HG03175 (cell line): Measurements from ENCODE around the gene HNRNPM.
"Not testable (repeated sequence)": the region's sequence is repeated elsewhere in the genome, so short reads cannot be mapped to it uniquely, and the experiment has no call there.

ENCODE experiments used
- ATAC-seq: cut with Tn5 transposase; IDR thresholded peaks from one replicate; pipeline ENCODE4 v1.9.1; 2021; ENCODE audit warnings: mild to moderate bottlenecking, moderate library complexity; ENCODE audit not compliant: unreplicated experiment

HNRNPM gene

DNA sequence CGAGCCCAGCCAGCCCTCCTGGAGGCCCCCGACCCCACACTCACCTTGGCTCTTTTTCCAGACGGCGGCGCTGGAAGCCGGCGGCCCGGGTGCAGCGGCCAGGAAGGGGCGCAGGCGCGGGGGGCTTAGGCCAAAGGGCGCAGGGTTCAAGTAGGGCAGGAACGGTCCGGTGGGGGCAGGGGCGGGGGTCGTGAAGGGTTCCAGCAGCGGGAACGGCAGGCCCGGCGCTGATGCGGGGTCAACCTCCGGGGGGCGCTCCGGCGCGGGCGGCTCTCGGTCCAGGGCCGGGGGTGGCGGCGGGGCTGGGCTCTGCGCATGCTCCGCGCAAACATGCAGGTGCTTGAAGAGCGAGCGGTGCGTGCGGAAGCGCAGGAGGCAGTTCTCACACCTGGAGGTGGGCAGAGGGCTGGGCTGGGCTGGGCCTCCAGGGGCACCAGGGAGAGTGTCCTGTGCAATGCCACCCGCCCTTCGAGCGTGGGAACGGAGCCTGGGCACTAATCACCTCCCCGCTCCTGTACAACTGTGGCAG lies 66.9 kb downstream of the HNRNPM start:
- no peak for ATAC-seq

DNA sequence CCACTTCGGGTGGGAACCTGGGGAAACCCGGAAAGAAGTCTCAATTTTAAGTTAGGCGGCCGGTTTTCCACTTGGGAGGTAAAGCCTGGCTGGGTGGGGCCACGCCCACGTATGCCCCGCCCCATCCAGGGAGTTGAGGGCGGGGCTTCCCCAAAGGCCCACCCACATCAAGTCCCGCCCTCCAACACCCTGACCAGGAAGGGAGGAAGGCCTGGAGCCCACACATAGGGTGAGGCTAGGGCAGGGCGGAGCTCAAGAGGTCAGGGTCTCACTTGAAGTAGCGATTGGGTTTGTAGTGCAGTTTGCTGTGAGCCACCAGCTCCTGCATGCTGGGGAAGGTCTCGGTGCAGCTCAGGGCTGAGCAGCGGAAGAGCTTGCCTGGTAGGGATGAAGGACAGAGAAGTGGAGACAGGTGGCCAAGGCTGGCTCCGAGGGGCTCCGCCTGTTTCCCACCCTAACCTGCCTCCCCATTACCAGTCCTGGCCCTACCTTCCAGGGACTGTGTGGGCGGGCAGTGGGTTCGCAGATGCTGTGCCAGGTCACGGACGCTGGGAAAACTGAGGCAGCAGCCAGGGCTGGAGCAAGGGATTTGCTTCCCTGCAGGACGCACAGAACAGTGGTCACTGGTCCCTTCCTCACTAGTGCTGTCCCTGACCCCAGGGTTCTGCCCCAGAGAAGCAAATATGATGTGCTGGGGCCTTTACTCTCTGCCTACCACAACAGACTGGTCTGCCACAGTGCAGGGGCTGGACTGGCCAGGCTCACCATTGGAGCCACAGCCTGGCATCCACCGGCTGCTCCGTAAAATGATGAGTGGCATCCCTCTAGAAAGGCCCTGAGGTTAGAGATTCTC lies 67.6 kb downstream of the HNRNPM start:
- ATAC-seq, result no peak

DNA sequence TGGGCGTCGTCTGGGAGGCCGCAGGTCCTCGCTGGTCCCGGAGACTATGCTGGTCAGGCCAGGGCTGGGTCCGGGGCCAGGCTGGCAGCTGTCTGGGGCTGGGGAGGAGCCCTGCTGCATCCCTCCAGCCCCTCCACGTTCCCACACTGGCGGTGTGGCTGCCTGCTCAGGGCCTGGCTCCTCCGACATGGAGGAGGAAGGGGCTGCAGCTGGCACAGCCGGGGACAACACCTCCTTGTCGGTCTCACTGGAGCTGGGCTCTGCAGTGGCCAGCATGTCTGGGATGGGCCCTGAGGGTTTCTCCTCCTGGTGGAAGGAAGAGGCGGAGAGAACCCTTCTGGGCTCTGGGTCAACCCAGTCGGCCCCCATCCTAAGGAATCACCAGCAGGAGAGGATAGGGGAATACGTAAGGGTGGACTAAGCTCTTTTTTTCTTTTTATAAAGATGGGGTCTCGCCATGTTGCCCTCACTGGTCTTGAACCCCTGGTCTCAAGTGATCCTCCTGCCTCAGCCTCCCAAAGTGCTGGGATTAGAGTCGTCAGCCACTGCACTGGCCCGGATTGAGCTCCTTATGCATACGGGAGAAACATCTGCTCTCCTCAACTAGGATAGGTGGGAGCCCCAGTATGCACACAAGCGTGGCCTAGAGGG lies 68.4 kb downstream of the HNRNPM start:
- no peak for ATAC-seq

DNA sequence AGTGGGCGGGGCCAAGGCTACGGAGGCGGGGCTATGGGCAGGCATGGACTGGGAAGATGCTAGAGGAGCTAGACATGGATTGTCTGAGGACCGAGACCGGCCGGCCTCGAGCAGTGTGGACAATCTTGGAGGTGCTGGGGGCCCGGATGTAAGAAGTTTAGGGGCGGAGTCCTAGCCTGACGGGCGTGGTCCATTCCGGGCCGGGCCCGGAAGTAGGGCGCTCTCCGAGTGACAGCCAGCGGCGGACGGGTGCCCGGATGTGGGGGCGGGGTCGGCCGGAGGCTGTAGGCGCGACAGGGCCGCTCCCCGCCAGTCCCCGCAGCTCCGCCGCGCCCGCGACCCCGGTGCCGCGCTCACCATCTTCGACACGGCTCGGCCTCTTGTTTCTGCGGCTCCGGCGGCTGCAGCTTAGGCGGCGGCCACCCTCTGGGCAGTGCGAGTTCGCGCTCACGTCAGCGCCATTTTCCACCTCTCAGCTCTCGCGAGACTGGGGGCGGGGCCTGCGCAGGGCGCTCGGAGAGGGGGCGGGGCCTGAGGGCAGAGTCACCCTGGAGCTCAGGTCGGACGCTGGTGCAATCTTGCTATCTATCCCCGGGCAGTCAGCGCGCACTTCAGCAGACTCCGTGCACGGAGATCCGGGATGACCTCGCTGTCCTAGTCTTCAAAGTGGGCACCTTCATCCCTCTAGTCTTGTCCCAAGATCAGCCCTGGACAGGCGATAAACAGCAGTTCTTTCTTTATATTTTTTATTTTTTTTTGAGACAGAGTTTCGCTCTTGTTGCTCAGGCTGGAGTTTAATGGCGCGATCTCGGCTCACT lies 69.1 kb downstream of the HNRNPM start, which contains the start of gene ZNF414:
ZNF414 (minus strand) TSS at position 481 of the 818 bp plus-strand sequence; CDS start at position 360, 121 bp downstream.
- ATAC-seq, result peak; percentile 93

DNA sequence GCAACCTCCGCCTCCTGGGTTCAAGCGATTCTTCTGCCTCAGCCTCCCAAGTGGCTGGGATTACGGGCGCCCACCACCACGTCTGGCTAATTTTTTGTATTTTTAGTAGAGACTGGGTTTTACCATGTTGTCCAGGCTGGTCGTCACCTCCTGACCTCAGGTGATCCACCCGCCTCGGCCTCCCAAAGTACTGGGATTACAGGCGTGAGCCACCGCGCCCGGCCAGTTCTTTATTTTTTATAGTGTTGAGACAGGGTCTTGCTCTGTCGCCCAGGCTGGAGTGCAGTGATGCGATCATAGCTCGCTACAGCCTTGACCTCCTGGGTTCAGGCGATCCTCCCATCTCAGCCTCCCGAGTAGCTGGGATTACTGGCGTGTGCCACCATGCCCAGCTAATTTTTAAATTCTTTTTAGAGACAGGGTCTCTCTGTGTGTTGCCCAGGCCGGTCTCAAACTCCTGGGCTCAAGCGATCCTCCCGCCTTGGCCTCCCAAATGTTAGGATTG lies 69.8 kb downstream of the HNRNPM start:
- not testable (repeated sequence) for ATAC-seq

DNA sequence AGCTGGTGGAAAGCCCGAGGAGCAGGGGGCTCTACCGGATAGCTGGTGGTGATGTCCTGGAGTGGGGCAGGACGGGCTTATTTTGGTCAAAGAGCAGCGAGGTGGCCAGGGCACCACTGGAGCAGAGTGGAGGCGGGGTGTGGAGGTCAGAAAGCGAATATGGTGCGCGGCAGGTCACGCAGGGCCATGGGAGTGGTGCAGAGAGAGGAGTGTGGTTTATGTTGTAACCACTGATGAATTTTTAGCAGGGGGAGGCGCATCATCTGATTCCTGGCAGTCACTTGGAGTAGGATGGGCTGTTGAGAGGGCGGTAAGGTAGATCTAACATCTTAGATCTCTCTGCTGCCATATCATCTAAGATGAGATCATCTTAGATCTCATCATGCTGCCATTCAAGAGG lies 70.5 kb downstream of the HNRNPM start:
- ATAC-seq, result no peak

DNA sequence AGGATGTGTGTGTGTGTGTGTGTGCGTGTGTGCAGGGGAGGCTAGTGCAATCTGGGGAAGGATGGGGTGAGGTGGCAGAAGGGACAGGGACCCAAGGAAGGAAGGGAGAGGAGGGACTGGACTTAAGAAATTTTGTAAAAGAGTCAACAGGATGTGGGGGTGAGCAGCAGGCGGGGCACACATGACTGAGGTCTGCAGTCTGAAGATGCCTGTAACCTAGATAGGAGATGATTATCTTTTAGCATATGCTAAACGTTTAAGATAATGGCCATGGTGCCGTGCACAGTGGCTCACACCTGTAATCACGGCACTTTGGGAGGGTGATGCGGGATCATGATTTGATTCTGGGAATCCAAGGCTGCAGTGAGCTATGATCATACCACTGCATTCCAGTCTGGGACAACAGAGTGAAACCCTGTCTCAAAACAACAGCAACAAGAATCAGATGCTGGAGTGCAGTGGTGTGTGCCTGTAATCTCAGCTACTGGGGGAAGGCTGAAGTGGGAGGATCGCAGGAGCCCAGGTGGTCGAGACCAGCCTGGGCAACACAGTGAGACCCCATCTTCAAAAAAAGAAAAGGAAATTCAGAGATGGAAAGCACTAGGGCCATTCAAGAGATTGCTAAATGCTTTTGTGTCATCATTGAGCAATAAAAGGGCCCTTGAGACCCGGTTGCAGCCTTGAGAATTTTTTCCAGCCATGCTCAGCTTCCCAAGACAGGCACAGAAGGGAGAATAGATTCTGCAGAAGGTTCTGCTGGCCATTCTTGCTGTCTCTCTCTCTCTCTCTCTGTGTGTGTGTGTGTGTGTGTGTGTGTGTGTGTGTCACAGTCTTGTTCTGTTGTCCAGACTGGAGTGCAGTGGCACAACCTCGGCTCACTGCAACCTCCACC lies 73.0 kb downstream of the HNRNPM start:
- ATAC-seq, result no peak

DNA sequence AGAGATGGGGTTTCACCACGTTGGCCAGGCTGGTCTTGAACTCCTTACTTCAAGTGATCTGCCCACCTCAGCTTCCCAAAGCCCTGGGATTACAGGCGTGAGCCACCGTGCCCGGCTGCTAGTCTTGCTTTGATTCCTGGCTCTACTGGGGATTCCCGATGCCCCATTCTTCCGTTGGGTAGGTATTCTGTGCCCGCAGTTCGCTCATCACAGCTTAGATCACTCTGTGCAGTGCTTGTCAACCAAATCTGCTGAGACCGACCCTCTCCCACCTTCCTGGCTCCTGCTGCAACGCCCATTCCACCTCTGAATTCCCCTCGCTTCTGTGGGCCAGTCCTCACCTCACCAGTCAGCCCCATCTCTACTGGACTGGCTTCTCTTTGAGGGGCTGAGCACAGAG lies 73.8 kb downstream of the HNRNPM start:
- no peak for ATAC-seq

DNA sequence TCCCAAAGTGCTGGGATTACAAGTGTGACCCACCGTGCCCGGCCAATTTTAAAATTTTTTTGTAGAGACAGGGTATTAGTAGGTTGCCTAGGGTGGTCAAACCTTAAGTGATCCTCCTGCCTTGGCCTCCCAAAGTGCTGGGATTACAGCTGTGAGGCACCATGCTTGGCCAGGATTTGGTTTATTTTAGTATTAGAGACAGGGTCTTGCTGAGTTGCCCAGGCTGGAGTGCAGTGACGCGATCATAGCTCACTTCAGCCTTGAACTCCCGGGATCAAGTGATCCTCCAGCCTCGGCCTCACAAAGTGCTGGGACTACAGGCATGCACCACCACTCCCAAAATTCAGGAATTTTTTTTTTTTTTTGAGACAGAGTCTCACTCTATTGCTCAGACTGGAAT lies 74.6 kb downstream of the HNRNPM start:
- ATAC-seq, result no peak

DNA sequence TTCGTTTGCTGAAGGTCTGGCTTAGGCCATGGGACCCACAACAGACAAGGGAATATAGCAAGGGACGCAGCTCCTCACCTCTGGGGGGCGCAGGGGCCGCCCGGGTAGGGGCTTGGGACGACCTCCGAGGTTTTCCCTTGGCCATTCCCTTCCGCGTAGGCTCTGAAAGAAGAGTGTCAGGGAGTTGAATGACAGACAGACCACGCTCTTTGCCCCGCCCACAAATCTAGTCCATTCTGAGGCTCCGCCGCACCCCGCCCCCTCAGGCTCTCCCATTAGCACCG lies 80.6 kb downstream of the HNRNPM start:
- no peak for ATAC-seq

DNA sequence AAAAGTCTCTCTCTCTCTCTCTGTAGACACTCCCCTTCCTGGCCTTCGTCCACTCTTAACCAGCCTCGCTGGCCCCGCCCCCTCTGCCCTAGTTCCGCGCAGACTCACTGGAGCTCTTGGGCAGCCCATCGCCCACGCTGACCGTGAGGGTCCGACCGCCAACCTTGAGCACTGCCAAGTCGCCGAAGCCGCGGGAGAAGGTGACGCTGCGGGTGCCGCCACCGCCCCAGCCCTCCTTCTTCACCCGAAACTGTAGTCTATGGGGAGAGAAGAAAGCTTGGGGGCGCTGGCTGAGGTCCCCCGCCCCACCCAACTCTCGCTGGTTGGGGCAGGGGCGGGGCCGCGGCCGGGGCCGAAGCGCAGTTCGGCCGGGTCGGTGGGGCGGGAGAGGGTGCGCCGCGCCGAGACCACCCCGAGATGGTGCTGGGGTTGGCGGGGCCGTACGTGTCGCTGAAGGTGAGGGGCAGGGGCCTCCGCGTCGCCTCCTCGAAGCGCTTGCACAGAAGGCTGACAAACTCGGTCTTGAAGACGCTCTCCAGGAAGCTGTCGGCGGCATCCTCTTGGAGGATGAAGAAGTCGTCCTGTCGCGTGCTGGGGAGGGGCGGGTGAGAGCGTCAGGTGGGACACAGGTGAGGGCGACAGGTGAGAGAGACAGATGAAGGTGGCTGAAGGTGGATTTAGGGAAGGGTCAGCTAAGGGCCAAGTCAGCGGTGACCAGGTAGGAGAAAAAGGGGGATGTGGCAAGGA lies 81.7 kb downstream of the HNRNPM start:
- no peak for ATAC-seq

DNA sequence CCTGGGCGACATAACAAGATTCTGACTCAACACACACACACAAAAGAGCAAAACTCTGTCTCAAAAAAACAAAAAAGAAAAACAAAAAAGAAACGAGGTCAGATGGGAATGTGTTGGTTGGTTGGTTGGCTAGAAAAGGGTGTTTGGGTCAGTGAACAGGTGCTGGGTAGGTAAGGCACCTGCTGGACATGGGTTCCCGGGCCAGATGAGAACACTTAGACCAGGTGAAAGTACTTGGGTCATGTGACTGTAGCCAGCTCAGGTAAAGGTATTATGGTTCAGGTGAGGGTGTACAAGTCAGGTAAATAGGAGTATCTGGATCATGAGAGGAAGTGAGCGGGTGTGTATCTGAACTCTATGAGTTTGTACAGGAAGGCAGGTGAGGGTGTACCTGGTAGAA lies 83.7 kb downstream of the HNRNPM start:
- no peak for ATAC-seq

DNA sequence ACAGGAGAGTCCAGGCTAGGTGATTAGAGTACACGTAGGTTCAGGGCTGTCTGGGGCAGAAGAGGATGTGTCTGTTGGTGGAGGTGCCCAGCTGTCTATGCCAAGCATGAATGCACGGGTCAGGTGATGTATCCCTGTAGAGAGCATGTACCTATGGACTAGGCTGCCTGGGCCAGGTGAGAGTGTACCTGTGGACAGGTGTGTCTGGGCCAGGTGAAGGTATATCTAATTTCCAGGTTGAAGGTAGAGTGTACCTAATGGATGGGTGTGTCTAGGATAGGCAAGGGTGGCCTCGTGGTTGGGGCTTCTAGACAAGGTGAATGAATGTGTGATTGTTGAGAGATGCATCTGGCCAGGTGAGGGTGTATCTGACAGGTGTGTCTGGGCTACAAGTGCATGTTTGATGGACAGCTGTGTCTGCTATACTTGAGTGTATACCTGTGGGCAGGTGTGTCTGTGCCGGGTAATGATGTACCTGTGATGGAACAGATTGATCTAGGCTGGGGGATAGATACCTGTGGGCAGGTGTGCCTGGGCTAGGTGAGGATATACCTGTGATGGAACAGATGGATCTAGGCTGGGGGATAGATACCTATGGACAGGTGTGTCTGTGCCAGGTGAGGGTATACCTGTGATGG lies 84.7 kb downstream of the HNRNPM start:
- no peak for ATAC-seq

DNA sequence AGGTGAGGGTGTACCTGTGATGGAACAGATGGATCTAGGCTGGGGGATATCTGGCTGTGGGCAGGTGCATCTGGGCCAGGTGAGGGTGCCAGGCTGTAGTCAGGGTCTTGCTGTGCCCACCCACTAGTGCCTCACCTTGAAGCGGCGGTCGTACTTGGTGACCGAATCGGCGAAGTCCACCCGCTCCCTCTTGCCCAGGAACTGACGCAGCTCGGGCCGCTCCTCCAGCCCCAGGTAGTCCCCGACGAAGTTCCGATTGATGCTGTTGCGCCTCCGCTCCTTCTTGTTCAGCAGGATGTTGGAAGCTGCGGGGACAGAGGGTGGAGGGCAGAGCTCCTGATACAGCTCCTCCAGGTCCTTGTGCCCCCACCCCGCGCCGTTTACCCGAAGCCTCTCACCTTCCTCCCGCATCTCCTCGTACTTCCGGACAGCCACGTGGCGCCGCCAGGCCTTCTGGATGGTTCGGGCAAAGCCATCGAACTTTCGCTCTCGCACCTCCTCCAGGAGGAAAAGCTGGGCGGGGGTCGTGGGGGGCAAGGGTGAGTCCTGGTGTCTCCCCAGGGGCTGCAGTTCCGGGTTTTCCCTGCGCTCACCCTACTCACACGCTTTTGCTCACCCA lies 85.4 kb downstream of the HNRNPM start:
- ATAC-seq, result no peak

DNA sequence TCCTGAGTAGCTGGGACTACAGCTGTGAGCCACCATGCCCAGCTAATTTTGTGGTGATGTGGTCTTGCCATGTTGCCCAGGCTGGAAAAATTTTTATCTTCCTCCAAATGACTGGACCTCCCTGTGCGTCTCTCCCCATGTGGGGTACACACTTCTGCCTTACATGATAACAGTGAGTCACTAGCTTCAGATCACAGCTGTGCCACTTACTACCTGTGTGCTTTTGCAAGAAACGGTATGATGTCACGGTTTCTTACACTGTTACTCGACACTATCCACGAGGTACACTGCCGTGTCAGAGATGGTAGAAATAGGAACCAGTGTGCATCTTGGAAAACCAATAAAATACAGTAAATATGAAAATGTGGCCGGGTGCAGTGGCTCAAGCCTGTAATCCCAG lies 86.7 kb downstream of the HNRNPM start:
- ATAC-seq, result no peak

DNA sequence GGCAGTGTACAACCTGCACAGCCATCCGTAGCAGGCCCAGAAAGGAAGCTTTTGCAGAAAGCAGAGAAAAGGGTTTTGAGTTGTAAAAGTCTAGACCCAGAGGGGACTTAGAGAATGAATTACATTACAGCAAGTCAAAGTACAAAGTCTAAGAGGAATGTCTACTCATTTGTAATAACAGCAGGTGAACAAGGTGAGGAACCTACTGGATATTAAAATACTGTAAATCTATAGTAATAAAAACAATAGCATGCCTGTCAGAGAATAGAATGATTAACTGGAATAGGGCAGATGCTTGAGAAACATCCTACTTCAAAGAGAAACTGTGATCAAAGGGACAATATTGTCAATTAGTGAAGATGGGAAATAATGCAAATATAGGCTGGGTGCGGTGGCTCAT lies 87.5 kb downstream of the HNRNPM start:
- no peak for ATAC-seq

DNA sequence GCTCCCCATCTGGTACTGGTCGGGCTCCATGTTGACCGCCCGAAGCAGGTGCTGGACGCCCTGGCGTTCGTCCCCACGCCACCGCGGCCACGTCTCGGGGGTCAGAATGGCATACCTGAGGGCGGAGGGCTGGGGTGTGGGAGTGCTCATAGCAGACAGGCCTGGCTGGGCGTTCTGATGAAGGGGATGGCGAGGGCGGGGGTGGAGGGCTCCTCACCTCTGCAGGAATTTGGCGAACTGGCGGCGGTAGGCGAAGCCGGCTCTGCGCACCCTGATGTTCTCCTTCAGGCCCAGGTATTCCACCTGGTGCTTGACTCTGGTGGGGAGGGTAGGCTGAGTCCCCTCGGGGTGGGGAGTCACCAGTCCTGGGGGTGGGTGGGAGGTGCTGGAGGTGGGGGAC lies 91.5 kb downstream of the HNRNPM start:
- ATAC-seq, result no peak

DNA sequence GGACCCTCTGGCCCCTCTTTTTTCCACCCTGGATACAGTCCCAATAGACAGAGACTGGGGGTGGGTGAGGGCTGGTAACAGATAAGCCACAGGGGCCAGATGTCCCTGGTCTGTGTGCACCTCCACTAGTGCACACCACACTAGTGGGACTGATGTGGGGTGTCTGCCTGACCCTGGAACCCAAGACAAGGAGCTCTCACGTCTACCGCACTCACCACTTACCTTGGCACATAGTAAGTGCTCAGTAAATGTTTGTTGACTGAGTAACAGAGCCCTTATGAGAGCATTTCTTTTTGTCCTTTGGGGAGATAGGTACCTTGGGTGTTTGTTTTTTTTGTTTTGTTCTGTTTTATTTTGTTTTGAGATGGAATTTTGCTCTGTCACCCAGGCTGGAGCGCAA lies 92.3 kb downstream of the HNRNPM start:
- no peak for ATAC-seq
